Dendritic cell treated with granulocyte-macrophage colony-stimulating factor and Interleukin-4, amounts not matched to agents 40 ng/mL and 50 ng/mL, for 4 days (primary cell): Measurements from ENCODE around the gene HORMAD2.
"Not testable (repeated sequence)": the region's sequence is repeated elsewhere in the genome, so short reads cannot be mapped to it uniquely, and the experiment has no call there.

ENCODE experiments used
- H3K27ac Mint-ChIP-seq: one replicate; pipeline ENCODE4 v1.8.0; 2022; ENCODE audit warnings: mild to moderate bottlenecking, mixed read lengths
- H3K27me3 Mint-ChIP-seq: one replicate; pipeline ENCODE4 v1.8.0; 2022; ENCODE audit warnings: mild to moderate bottlenecking, mixed read lengths
- H3K36me3 Mint-ChIP-seq: one replicate; pipeline ENCODE4 v1.8.0; 2022; ENCODE audit warnings: low read depth, mixed read lengths
- H3K4me1 Mint-ChIP-seq: one replicate; pipeline ENCODE4 v1.8.0; 2022; ENCODE audit warnings: low read depth, mixed read lengths
- H3K4me3 Mint-ChIP-seq: one replicate; pipeline ENCODE4 v1.8.0; 2022; ENCODE audit warnings: mild to moderate bottlenecking, moderate library complexity, mixed read lengths
- H3K9me3 Mint-ChIP-seq: one replicate; pipeline ENCODE4 v1.8.0; 2022; ENCODE audit warnings: mixed read lengths
- intact Hi-C: fragments of 100-400 bp; cut with micrococcal nuclease; formaldehyde crosslinking; loops from one replicate; pipeline ENCODE4 v1.15.0; 2022

The HORMAD2 gene

DNA sequence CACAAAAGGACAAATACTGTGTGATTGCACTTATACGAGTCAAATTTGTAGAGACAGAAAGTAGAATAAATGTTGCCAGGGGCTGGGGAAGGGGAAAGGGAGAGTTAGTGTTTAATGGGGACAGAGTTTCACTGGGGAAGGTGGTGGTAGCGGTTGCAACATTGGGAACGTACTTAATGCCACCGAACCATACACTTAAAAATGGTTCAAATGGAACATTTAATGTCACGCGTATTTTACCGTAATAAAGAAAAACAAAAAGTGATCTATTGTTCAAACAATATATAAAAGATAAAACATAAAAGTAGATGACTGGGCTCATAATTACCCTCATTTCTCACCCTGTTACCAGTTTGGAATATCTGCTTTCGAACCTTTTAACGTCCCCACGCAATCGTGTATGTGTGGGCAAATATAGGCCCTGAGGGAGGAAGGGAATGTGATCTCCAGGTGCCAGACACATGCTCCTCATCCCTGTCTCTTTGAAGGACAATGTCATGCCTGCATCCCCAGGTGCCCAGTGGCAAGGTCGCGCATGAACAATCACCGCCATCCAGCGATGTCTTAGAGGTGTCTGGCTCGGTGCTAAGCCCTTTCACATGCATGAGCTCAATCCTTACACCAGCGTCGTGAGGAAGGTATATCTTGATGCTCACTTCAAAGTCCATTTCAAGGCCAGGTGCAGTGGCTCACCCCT is 131.0 kb downstream of the HORMAD2 start:
- Mint-ChIP-seq H3K36me3 (no peaks in the 10 kb centered on the region), H3K4me1 (peaks cover 40% of the 10 kb centered on the region), H3K27ac (no peak overlapping the region), H3K27me3 (peaks cover 22% of the 10 kb centered on the region), H3K4me3 (no peak overlapping the region), H3K9me3 (no peaks in the 10 kb centered on the region)
- intact Hi-C loops = loop anchor here (10.0 kb wide), 1 partner anchor 56 kb away; no protein-coding TSS in a partner anchor

DNA sequence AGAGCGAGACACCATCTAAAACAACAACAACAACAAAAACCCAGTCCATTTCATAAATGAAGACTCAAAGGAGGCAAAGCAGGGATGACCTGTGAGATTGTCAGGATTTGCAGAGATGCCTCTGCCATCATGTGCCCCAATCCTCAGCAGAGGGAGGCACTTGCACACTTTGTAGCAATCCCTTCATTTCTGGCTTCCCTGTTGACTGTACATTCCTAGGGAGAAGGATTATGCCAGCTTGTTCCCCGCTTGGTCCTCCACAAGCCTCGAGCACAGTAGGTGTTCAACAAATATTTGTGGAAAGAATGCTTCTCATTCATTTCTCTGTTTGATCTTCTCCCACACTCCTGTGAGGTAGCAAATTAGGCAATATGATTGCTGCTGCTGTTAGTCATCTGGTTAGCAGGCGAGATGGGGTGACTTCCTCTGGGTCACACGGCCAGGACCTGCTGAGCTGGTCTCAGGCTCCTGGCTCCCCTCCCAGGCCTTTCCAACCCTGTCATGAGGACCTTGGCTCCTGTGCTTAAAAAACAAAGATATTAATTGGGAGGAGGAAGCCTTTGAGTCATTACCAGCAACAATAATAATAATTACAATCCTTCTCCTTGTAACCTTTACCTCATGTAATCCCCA is 132.2 kb downstream of the HORMAD2 start:
- intact Hi-C loops = loop anchor here (10.0 kb wide), 1 partner anchor 58 kb away; no protein-coding TSS in a partner anchor
- no peak overlapping the region for H3K4me3 Mint-ChIP-seq

DNA sequence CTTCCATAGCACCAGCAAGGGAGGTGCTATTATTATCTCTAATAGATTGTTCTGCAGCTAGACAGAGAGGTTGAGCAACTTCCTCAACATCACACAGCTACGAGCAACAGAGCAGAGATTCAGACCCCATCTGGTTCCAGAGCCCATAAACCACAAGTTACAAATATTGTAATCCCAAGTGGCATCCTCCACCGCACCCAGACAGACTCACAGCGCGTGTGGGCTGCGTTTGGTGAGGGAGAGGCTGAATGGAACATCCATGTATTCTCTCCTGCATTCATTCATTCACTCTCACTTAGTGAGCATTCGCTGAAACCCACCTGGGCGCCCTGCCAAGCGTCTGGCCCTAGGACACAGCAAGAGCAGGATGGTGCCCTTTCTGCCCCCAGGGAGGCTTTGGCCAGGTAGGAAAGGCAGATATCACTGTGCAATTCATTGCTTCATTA is 132.8 kb downstream of the HORMAD2 start:
- no peaks in the 10 kb centered on the region for H3K36me3 Mint-ChIP-seq
- intact Hi-C loops = loop anchor here (10.0 kb wide), 1 partner anchor 58 kb away; no protein-coding TSS in a partner anchor
- H3K4me3 Mint-ChIP-seq = no peak overlapping the region
- H3K4me1 Mint-ChIP-seq = peaks cover 39% of the 10 kb centered on the region
- H3K27ac Mint-ChIP-seq = peak overlapping the region; percentile 37
- H3K27me3 Mint-ChIP-seq = peaks cover 24% of the 10 kb centered on the region
- no peaks in the 10 kb centered on the region for H3K9me3 Mint-ChIP-seq

More for the DNA sequence above, 132.2 kb downstream of the HORMAD2 start:
- peak overlapping the region; percentile 37 for H3K27ac Mint-ChIP-seq
- H3K4me1 Mint-ChIP-seq = peaks cover 40% of the 10 kb centered on the region
- H3K9me3 Mint-ChIP-seq = no peaks in the 10 kb centered on the region
- H3K27me3 Mint-ChIP-seq = peaks cover 22% of the 10 kb centered on the region
- H3K36me3 Mint-ChIP-seq = no peaks in the 10 kb centered on the region

DNA sequence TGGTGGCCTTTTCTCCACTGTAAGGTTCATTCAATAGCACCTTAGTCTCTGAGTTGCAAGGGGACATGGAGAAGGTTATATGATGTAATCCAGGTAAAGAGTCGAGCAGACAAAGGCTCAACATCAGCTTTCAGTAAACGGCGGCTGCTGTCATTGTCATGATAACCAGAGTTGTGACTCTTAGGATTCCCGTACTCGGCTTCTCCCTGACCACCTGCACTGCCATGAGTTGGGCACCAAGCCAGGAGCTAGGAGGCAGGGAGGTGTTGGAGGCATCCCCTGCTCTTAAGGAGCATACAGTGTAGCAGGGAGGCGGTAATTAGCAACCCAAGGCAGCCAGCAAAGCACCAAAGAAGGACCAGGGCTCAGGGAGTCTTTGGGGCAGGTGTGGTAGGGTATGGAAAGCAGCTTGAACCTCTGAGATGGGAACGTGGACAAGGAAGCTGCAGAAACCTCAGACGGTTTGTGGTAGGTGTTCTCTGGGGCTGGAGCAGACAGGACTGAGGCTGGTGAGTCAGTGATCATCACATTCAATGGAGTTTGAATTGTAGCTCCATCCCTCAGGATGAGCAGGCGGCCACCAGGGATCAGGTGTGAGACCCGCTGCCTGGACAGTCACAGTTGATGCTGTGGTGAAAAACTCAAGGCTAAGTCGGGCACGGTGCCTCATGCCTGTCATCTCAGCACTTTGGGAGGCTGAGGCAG is 134.6 kb downstream of the HORMAD2 start:
- Mint-ChIP-seq H3K27ac (no peak overlapping the region), H3K9me3 (no peaks in the 10 kb centered on the region), H3K27me3 (peaks cover 24% of the 10 kb centered on the region), H3K4me3 (no peak overlapping the region), H3K36me3 (no peaks in the 10 kb centered on the region), H3K4me1 (peaks cover 28% of the 10 kb centered on the region)
- intact Hi-C loops = loop anchor here (10.0 kb wide), 1 partner anchor 60 kb away; no protein-coding TSS in a partner anchor

DNA sequence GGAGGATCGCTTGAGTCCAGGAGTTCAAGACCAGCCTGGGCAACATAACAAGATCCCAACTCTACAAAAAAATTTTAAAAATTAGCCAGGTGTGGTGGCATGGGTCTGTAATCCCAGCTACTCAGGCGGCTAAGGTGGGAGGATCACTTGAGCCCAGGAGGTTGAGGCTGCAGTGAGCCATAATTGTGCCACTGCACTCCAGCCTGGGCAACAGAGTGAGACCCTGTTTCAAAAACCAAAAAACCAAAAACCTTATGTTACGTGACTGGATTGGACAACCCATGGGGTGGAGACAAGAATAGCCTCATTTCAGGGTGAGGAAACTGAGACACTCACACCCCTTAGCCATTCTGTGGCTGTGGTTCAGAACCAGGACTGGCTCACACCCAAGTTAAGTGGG is 136.0 kb downstream of the HORMAD2 start:
- not testable (repeated sequence) for H3K9me3 Mint-ChIP-seq, H3K4me3 Mint-ChIP-seq, H3K27ac Mint-ChIP-seq, H3K36me3 Mint-ChIP-seq
- intact Hi-C loops = loop anchor here (10.0 kb wide), 1 partner anchor 61 kb away; no protein-coding TSS in a partner anchor
- peaks cover 25% of the 10 kb centered on the region for H3K4me1 Mint-ChIP-seq
- peaks cover 34% of the 10 kb centered on the region for H3K27me3 Mint-ChIP-seq

DNA sequence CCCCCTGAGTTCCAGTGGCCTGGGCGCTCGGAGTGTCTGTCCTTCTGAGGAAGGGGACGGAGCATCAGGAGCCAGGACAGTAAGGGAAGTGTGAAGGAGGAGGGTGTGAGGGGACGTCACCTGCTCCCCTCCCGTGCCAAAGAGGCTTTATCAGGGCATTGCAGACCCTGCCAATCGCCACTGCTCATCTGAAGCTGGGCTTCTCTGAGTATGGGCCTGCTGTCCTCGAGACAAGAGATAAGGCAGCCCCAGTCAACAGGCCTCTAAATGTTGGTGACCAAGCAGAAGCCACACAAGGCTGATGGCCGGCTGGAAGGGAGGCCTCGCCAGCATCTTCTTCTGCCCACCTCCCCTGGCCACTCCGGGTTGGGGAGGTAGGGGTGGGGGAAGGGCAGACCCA is 136.4 kb downstream of the HORMAD2 start:
- intact Hi-C loops = loop anchor here (10.0 kb wide), 1 partner anchor 62 kb away; no protein-coding TSS in a partner anchor
- H3K4me1 Mint-ChIP-seq = peaks cover 29% of the 10 kb centered on the region
- no peaks in the 10 kb centered on the region for H3K9me3 Mint-ChIP-seq
- no peaks in the 10 kb centered on the region for H3K36me3 Mint-ChIP-seq
- H3K4me3 Mint-ChIP-seq = no peak overlapping the region
- peaks cover 38% of the 10 kb centered on the region for H3K27me3 Mint-ChIP-seq
- H3K27ac Mint-ChIP-seq = no peak overlapping the region

DNA sequence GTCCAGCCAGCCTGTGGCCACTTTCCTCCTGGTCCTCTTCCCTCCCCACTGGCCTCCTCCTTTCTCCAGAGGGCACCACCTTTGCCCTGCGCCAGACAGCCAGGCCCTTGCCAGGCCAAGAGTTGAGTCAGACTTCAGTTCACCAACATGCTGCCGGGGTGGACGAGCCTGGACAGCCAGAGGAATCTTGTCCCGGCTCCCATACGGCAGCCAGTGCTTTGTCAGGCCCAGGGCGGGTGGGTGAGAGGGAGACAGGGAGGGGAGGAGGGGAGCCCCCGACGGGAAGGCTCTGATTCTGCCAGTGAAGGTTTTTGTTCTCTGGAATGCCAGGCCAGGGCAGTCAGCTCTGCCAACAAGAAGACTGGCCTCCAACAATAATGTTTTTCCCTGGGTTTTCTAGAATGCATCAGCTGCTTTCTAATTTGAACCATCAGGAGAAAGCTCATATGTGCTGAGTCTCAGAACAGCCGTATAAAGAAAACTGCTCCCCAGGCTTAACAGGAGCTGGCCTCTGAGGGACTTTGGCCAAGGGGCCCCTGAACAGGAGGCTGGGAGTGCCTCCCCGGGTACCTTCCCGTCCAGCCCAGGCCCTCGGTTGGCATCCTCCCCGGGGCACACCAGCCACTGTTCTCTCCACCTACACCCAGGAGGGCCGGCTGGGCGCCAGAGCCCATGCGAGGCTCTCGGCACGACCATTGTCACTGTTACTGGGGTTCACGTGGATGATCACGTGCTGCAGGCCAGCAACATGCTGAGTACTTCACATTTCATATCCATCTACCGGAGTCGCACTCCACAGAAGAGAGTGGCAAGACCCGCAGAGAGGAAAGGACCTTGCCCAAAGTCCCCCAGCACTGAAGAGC is 137.7 kb downstream of the HORMAD2 start:
- Mint-ChIP-seq H3K27ac (no peak overlapping the region), H3K27me3 (peaks cover 47% of the 10 kb centered on the region), H3K36me3 (no peaks in the 10 kb centered on the region), H3K4me1 (peaks cover 21% of the 10 kb centered on the region), H3K4me3 (no peak overlapping the region), H3K9me3 (no peaks in the 10 kb centered on the region)
- intact Hi-C loops = loop anchor here (10.0 kb wide), 1 partner anchor 63 kb away; no protein-coding TSS in a partner anchor

DNA sequence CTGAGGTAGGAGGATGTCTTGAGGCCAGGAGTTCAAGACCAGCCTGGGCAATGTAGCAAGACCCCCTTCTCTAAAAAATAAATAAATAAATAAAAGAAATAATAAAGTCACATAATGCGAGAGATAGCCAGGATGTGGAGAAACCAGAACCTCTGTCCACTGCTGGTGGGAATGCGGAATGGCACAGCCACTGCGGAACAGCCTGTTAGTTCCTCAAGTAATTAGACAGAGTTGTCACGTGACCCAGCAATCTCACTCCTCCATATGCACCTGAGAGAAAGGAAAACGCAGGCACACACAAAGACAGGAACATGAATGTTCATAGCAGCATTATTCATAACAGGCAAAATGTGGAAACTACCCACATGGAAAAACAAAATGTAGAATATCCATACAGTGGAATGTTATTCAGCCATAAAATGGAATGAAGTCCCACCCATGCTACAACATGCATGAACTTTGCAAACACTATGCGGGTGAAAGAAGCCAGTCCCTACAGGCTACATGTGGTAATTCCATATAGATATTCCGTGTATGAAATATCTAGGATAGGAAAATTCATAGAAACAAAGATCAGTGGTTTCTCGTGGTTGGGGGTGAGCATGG is 138.9 kb downstream of the HORMAD2 start:
- H3K4me3 Mint-ChIP-seq = no peak overlapping the region
- intact Hi-C loops = loop anchor here (10.0 kb wide), 1 partner anchor 64 kb away; no protein-coding TSS in a partner anchor
- H3K27me3 Mint-ChIP-seq = peaks cover 59% of the 10 kb centered on the region
- H3K4me1 Mint-ChIP-seq = peaks cover 13% of the 10 kb centered on the region
- no peaks in the 10 kb centered on the region for H3K36me3 Mint-ChIP-seq
- H3K27ac Mint-ChIP-seq = no peak overlapping the region
- no peaks in the 10 kb centered on the region for H3K9me3 Mint-ChIP-seq

DNA sequence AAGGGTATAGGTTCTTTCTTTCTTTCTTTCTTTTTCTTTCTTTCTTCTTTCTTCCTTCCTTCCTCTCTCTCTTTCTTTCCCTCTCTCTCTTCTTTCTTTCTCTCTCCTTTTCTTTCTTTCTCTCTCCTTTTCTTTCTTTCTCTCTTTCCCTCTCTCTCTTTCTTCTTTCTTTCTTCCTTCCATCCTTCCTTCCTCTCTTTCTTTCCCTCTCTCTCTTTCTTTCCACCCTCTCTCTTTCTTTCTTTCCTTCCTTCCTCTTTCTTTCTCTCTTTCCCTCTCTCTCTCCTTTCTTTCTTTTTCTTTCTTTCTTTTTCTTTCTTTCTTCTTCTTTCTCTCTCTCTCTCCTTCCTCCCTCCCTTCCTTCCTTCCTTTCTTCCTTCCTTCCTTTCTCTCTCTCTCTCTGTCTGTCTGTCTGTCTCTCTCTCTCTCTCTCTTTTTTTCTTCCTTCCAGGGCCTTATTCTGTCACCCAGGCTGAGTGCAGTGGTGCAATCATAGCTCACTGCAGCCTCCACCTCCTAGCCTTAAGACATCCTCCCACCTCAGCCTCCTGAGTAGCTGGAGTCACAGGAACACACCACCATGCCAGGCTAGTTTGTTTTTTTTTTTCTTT is 139.5 kb downstream of the HORMAD2 start:
- Mint-ChIP-seq H3K27me3 (peaks cover 62% of the 10 kb centered on the region), H3K4me1 (peaks cover 13% of the 10 kb centered on the region), H3K9me3 (no peaks in the 10 kb centered on the region), H3K36me3 (no peaks in the 10 kb centered on the region), H3K27ac (no peak overlapping the region), H3K4me3 (no peak overlapping the region)
- intact Hi-C loops = loop anchor here (10.0 kb wide), 1 partner anchor 65 kb away; no protein-coding TSS in a partner anchor

DNA sequence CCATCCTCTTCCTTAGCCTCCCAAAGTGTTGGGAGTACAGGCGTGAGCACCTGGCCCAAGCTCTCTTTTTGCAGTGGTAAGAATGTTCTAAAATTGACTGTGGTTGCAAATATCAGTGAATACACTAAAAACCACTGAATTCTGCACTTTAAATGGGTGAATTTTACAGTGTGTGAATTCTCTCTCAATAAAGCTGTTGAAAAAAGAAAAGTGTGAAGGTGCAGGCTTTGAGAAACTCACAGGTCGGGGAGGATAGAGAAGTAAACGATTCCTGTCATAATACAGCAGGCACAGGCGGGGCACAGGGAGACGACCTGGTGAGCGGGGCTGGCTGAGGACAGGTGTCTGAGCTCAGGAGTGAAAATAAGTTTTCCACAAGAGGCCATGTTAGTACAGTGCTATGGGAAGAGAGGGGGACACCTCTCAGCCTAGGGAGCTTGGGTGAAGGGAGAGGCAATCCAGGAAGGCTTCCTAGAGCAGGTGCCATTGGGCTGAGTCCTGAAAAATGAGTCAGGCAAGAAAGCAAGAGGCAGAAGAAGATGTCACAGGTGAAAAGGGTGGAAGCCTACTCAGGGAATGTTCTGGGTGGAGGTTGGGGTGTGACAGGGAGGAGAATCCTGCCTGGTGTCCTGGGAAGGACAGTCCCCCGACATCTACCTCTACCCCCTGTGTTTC is 140.2 kb downstream of the HORMAD2 start:
- Mint-ChIP-seq H3K4me3 (no peak overlapping the region), H3K36me3 (no peaks in the 10 kb centered on the region), H3K4me1 (peaks cover 13% of the 10 kb centered on the region), H3K27ac (no peak overlapping the region), H3K9me3 (no peaks in the 10 kb centered on the region), H3K27me3 (peaks cover 60% of the 10 kb centered on the region)
- intact Hi-C loops = no loop called here

DNA sequence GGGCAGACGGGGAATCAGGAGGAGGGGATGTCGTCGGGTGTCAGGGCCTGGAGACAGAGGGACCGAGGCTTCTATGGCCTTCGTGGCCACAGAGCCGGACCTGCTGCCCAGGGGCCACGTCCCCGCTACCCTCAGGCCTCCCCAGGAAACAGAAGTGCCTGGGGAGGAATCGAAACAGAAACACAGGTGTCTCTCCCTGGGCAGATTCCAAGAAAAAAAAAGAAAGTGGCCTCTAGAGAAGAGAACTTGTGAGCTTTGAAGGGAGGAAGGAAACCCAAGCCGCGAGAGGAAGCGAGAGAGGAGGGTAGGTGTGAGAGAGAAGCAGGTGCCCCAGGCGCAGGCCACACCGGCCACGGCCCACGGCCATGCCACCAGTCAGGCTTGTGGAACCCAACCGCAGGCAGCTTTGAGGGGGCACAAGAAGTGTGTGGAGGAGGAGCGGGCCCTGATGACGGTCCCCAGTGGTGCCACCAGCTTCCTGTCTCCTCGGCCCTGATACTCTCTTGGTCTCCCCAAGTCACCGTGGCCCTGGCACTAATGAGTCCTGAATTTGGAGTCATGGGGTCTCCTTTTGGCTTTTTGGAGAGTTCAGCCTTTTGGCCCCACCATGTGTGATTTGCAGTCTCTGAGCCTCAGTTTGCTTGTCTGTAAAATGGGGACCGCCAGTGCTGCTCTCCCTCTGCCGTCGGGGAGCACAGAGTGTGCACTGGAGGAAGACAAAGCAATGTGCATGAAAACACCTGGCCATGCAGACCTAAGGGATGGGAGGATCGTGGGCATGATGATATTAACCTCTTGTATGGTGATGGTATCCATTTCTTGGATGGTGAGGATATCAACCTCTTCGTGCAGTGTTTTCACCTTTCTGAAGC is 141.1 kb downstream of the HORMAD2 start:
- intact Hi-C loops = no loop called here
- Mint-ChIP-seq H3K27ac (no peak overlapping the region), H3K9me3 (no peaks in the 10 kb centered on the region), H3K4me1 (peaks cover 13% of the 10 kb centered on the region), H3K4me3 (no peak overlapping the region), H3K27me3 (peaks cover 58% of the 10 kb centered on the region), H3K36me3 (no peaks in the 10 kb centered on the region)
